ENCODE results near the gene RAD51B. TPM values are rescaled to one million over a fixed set of nuclear protein-coding genes. Genes with fewer than 3 reads are reported as not detected.

RAD51B gene
- total RNA-seq, 1 donor from 2014 or later: 5.3 TPM

DNA sequence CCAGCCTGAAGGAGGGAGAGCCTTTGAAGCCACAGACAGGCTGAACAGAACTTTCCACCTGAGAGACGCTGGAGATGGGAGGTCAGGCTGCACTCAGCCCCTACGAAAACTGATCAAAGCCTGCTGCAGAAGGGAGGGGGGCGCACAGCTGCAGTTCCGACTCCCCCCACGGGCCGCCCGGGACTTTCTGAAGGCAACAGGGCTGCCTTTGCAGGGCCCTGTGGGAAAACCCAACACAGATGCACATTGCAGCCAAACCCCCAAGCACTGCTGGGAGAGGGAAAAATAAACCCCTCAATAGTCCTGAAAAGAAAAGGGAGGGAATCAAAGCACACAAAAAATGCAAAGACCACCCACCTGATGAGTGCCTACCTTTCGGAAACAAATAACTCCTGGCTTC, 682.7 kb downstream of the RAD51B start:
- DNase-seq (ENCODE audit: low spot score in 2 of 2): no peak
- no peak for FAIRE-seq

DNA sequence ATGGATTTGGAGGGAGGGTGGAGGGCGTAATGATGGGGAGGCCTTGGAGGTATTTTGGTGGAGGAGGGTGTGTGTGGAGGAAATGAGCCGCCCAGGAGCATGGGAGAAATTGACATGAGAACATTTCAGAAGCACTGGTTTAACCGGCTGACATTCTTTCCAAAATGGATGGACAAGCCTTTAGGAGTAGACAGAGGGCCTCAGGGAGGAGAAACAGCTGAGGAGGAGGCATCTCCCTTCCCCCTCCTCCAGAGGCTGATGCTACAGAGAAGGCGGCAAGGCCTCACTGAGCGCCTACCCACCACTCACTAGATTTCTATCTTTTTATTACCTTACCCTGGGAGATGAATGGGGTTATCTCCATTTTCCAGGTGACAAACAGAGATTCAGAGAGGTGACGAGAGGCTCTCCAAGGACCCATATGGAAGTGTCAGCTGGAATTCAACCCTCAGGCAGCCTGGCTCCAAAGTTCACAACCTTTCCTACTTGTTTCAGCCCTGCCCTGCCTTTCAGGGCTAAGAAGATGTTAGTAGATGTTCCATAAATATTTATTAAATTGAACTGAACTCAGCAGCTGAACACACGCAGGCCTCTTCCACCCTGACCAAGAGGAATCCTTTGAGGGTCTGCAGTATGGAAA, 683.7 kb downstream of the RAD51B start:
- FAIRE-seq (no peak), DNase-seq (ENCODE audit: low spot score in 2 of 2) (no peak)

DNA sequence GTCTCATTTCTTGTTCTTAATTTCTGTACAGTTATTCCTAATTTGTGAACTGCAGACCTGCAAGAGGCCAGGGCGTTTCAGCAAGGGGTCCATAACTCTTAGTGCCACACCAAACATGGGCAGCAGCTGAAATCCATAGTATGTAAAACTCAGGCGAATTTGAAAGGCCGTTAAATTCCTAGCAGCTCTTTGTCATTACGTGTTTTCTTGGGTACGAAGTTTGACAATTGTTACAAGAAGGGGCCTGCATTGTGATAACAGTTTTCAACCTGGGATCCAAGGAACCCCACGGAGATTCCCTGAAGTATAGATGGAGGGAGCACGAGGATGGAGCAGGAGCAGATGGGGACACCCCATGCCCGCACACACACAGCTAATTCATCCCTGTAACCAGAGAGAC, 685.3 kb downstream of the RAD51B start:
- FAIRE-seq: no peak
- no peak for DNase-seq (ENCODE audit: low spot score in 2 of 2)

DNA sequence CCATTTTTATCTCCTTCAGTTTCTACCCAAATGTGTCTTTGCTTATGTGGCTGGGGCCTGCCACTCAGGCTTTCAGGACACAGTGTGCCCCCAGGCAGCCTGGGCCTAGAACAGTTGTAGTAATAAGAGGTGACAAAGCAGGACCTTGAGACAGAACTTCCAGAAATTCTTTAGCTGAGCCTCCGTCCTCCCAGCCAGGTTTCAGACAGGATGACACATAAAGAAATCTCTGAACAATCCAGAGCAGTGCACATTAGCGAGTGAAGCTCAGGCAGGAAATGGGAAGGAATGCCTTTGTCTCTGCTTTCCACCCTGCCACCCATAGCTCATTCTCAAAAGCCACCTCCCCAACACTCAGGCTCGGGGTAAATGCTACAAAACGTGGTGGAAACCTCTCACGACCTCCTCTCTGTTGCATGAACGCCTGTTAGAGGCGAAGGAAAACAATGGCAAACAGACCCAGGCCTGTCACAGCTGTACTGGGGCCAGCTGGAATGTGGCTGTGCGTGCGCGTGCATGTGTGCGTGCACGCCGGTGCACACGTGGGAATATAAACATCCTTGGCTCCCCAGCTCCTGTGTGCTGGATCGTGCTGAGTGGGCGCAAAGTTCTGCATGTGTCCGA, 686.6 kb downstream of the RAD51B start:
- no peak for FAIRE-seq

DNA sequence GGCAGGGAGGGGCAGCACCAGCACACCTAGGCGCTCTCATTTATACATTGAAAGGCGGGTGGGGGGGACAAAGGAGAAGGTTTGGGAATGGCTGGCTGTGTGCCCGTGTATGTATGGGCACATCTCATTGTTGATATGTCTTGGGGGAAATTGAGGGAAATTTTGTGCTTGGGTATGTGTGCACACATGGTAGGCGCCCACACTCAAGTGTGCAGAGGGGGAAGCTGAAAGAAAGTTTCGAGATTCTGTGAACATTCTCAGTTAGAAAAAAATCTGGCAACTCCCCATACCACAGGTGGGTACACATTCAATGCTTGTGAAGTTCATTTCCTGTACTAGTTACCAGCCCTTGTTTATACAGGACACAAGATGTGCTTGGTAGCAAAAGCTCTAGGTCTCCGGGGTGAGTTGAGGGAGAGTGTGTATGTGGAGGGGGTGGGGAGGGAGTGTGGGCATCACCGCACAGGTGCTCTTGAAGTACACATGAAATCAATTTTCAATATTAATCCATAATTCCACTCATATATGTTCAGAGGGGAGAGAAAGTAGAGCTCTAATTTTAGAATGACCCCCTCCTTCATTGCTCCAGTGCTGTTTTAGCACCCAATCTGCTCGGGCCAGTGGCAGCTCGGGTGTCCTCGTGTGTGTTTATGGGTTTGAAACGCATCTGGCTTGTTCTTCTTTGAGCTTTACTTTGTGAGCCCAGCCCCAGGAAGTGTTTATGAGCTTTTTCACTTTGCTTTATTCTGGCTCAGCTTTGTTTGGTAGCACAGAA, 687.3 kb downstream of the RAD51B start:
- DNase-seq (ENCODE audit: low spot score in 2 of 2) (no peak), FAIRE-seq (no peak)

More for the DNA sequence above, 686.6 kb downstream of the RAD51B start:
- no peak for DNase-seq (ENCODE audit: low spot score in 2 of 2)

DNA sequence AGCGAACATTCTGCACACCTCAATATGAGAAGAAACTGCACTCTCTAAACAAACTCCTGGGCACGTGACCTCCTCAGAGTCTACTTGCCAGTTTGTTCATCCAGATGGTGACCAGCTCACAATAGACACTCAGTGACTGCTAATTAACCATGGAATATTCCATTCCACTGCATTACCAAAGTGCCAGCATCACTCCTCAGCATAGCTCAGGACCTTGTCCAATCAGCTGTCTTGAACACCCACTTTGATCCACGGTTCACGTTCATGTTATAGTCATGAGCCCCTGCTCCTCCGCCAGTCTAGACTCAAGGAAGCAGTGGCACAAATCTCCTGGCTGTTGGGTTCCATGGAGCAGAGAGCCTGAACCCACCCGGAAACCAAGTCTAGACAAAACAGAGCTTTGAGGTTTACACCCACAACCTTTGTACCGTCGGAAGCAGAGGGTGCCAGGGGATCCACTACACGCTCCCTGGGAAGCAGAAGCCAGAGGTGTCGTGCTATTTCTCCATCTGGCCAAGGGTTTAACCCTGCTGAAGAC, 688.0 kb downstream of the RAD51B start:
- DNase-seq (ENCODE audit: low spot score in 2 of 2) (no peak), FAIRE-seq (no peak)

DNA sequence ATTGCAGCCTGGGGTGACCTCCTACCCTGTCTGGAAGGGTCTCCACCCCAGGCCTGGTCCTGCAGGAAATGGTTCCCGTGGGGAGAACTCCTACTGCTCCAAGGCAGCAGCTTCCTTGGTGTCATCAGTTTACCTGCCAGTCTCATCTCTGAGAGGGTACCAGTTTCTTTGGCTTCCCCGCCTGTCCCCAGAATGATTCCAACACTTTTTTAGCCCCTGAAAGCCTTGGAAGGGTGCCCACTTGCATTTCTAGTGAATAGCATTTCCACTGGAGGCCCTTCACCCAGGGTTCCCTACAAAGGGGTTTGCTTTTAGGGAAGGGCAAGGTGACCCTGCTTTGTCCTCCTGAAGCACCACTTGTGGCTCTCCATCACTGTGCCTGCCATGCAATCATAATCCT, 689.0 kb downstream of the RAD51B start:
- DNase-seq (ENCODE audit: low spot score in 2 of 2) (no peak), FAIRE-seq (no peak)

DNA sequence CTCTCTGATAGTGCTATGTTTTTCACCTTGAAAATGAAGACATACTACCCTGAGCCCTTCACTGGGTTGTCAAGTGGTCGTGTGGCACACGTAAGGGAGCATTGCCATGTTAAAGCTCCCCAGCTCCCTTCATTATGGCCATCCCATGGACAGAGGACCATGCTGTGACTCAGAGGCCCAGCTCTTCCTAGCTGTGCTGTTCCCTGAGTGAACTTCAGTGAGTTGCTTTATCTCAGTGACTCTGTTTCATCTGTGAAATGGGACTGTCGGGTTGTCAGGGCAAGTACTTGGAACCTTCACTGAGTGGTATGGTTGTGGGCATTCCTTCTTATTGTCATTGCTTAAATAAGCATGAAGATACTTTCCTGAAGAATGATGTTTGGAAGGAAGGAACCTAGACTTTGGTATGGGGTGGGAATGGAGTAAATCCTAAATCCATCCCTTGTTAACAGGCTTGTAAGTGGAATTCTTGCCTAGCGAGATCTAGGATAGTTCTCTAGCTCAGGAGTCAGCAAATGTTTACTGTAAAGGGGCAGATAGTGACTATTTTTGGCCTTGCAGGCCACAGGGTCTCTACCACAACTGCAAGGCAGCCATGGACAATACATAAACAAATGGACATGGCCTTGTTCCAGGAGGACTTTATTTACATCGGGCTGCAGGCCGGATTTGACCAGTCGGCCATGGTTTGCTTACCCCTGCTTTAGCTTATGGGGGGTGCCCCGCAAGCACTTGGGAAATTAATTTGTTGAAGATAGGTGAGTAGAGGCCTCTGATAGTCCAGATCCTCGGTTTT, 689.8 kb downstream of the RAD51B start:
- no peak for FAIRE-seq

DNA sequence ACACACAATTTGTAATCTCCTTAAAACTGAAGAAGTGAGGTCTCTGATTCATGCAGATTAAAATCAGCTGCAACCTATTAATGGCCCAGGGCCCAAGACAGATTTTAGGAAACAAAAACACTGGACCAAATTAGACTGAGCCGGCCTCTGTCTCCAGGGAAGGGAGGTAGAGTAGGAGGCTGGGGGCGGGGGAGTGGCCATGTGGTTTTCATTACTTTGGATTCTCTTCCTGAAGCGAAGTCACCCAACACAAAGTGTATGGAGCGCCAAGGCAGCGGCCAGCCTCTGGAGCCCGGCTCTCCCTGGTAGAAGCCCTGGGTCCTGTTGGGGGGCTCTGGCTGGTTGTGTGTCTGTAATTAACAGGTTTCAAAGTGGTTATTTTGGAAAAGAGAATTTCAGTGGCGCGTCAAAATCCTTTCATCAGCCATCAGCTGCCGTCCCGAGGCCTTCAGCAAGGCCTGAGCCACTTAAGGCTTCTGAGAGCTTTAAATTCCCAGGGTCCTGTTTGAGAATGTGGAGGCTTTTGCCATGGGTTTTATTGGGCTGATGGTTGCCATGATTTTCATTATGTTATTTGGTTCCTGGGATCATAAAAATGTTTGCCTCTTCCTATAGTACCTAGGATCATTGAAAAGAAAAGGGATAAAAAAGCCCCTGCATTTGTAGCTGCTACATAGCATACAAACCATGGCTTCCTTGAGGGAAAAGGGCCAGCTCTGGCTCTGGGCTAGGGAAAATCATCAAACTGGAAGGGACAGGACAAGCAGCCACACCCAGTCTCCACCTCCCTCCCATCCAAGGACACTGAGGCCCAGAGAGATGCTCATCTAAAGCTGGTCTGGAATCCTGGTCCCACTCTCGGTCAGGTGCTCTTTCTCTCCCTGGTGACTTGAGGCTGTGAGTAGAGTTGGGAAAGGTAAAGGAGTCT, 690.9 kb downstream of the RAD51B start:
- FAIRE-seq: no peak

More for the DNA sequence above, 689.8 kb downstream of the RAD51B start:
- DNase-seq (ENCODE audit: low spot score in 2 of 2): no peak

DNA sequence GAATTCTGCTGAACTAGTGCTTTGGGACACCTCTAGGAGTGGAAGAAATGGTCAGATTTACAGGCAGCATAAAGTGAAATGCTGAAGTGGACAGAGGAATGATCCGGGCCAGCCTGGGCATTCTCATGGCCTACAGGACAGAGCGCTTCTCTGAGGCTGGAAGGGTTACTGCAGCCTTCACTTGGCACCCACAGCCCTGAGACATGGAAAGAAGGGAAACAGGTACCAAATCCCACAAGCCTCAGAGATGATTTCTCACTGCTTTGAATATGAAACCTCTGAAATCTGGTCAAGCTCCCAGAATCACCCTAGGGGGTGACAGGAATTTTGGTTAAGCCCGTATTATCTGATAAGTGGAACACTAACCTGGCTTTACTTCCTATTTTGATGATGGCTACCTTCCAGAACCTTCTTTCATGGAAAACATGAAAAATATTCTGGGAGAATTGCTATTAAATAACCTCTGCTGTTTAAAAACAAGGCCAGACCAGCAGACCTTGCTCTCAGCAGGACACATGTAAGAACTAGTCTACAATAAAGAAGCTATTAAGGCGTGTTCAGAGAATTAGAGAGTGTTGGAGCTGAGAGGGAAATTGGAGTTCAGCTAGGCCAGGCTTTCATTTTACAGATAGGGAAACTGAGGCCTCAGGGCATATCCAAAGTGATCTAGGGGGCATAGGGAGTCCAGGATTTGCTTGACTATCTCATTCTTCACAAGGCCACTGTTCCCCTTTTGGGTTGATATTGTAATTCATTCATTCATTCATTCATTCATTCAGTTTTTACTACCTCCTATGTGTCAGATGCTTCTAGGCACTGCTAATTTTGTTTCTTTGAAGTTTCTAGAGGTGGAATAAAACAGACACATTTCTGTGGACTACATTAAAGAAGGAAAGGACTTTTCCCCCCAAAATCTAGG, 691.8 kb downstream of the RAD51B start:
- FAIRE-seq (no peak), DNase-seq (ENCODE audit: low spot score in 2 of 2) (no peak)

More for the DNA sequence above, 690.9 kb downstream of the RAD51B start:
- no peak for DNase-seq (ENCODE audit: low spot score in 2 of 2)

DNA sequence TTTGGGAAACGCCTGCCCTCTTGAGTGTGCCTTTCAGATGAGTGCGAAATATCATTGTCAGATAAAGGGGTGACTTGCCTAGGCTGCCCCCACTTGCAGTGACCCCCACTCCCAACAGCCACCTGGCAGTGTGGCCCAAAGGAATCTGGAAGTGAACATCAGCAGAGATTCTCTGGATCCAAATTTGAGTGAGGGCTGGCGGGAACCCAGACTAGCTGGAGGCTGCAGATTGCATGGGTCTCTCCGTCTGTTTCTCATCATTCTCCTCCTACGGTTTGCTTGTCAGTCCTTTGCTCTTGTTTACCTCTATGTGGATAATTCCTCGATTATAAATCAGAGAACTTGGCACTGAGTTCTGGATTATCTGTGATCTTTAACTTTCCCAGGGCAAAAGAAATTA, 692.5 kb downstream of the RAD51B start:
- no peak for DNase-seq (ENCODE audit: low spot score in 2 of 2)
- FAIRE-seq: no peak

DNA sequence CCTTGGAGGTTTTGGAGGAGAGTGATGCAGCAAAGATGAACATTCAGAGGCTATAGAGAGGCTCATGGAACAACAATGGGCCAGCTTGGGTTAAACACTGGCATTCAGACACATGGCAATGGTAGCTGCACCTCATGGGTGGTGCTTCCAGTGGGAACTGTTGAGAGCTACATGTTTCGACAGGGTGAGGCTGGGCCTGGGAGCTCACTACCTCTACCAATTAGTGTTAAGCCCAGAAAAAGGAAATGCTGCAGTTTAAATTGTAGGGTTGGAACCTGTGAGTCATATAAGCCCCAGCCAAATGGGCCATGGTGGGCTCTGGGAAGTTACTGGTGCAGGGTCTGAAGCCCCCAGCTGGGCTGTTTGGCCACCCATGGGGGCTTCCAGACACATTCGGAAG, 693.6 kb downstream of the RAD51B start:
- FAIRE-seq (no peak), DNase-seq (ENCODE audit: low spot score in 2 of 2) (no peak)

DNA sequence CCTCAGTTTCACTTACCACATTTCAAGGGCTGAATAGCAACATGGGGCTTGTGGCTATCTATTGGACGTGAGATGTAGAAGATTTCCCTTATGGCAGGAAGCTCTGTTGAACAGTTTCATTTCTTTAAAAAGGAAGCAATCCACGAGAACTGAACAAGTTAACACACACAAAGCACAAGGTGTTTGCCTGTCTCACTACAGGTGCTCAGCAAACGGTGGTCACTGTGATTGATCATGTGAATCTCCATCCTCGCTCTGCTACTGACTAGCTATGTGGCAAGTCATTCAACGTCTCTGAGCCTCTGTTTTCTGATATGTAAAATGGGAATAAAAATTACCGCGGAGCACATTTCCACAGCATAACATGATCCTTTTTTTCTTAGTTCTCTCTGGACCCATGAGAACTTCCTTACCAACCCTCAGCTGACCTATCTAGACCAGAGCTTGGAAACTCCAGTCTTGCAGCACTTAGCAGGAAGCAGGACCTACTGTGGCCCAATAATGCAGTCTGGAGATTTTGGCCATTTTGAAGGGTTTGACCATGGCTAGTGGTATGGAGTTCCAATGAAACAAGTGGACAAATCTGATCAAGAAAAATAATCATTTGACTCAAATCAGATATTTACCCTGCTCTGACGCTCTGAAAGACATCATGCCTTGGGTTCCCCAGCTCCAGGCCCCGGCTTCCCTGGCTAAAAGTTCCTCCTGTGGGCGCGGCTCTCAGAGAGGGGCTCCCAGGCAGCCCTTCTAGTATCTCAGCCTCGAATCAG, 694.4 kb downstream of the RAD51B start:
- FAIRE-seq: no peak

DNA sequence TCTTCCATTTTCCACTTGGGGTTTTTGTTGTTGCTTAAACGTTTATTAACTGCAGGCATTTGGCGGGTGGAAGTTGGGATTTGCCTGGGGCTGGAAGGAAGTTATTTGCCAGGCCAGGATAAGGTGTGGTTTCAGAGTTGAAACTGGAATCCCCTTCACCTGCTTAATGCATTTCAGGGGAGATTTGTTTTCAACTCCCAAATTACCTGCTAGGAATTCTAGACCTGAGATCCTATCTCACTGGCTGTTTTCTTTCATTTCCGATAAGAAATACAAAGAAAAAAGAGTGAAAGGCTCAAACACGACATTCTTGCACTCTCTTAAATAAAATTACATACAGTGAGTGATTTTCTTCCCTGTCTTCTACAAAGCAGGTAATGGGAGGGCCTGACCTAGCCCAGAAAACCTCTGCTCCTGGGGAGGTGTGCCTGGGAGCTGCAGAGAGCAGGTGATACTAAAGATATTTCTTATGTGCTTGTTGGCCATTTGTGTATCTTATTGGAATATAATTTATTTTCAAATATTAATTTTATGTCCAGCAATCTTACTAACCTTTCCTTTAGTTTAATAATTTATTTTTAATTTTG, 695.1 kb downstream of the RAD51B start:
- DNase-seq (ENCODE audit: low spot score in 2 of 2): no peak
- FAIRE-seq: no peak

More for the DNA sequence above, 694.4 kb downstream of the RAD51B start:
- no peak for DNase-seq (ENCODE audit: low spot score in 2 of 2)

DNA sequence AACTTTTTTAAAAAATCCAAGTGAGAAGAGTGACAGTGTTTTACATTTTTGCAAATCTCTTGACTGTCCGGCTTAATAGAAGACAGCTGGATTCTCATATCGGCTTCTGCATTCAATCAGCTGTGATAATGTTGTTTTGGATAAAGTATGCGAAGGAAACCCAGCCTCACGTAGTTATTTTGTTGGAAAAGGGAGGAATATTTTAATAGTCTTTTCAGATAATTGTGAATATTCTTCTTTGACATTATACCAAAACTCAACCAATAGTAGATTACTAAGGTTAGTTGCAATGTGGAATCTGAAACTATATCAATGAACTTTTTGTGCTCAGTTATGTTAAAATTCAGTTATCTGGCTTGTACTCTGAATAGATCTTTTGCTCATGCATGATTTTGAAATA, 696.8 kb downstream of the RAD51B start:
- DNase-seq (ENCODE audit: low spot score in 2 of 2) (no peak), FAIRE-seq (no peak)

DNA sequence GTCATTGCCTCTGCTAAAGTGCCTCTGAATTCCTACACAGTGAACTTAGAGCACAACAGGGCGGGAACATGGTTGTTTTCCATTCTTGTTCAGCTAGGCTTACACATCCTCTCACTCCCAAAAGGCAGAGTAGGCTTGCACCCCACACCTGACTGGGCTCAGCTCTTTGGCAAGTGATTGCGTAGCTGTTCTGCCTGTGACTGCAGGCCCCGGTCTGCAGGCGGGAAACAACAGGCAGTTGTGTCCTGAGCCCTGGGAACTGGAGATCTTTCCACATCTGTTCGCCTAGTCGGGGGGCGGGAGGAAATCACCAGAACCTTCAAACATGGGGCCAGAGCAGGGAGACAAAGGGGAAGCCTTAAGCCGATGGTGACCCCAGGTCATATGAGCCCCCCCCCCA, 698.6 kb downstream of the RAD51B start:
- DNase-seq (ENCODE audit: low spot score in 2 of 2): no peak
- no peak for FAIRE-seq
